ENCODE measurements around the gene IFNL4.
"Not testable (repeated sequence)": the region's sequence is repeated elsewhere in the genome, so short reads cannot be mapped to it uniquely, and the experiment has no call there.

Gene IFNL4

DNA sequence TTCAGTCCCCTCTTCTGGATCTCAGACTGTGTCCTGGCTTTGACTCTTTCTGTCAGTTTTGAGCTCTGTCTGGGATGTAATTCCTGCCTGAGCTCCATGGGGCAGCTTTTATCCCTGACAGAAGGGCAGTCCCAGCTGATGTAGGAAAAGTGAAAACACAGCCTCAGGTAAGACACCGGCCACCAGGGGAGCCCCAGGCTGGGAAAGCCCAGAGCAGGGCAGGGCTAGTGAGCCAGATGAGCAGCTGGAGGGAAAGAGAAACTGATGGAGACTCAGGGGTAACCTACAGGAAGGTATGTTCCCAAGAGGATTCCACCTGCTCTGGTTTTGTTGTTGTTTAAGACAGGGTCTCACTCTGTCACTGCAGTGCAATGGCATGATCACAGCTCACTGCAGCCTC lies 3.5 kb downstream of the IFNL4 start:
- WGBS, 2 experiments: no CpG with 5 or more reads among the region's 1 CpG
- not testable (repeated sequence) for H3K9me3 ChIP-seq (ENCODE audit: control insufficient read depth, low read length); H3K27ac ChIP-seq (ENCODE audit: insufficient read depth, low read depth, low read length, poor library complexity, severe bottlenecking); H3K36me3 ChIP-seq (ENCODE audit: control insufficient read depth, insufficient read depth, low read length); H3K4me3 ChIP-seq (ENCODE audit: insufficient read depth, low read depth, low read length); H3K4me1 ChIP-seq (ENCODE audit: control insufficient read depth, insufficient read depth, low read length)
- peaks cover 44% of the 10 kb centered on the region for H3K27me3 ChIP-seq (ENCODE audit: control insufficient read depth, insufficient read depth, low read length, poor library complexity, severe bottlenecking)

DNA sequence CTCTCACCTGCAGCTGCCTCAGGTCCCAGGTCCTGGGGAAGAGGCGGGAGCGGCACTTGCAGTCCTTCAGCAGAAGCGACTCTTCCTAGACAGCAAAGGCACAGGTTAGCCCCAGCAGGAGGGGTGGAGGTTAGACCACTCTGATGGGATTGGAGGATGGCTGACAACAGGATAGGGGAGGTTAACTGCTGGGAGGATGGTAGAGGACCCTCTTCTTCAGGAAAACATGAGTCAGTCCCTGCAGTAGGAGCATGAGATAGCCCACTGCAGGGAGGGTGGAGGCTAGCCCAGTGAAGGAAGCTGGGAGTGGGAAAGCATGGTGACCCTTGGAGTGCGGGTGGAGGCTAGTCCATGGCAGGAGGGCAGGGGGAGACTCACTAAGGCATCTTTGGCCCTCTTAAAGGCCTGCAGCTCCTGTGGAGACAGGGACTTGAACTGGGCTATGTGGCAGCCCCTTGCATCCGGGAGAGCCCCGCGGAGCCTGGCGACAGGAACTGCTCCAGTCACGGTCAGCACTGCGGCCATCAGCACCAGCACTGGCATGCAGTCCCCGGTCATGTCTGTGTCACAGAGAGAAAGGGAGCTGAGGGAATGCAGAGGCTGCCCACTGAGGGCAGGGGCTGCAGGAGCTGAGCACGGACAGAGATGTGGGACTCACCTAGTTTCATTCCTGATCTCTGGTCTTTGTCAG lies 4.1 kb downstream of the IFNL4 start, which contains the start of gene IFNL3:
Gene IFNL3 (minus strand): TSS at position 597 of the 691 bp plus-strand sequence. CDS start 39 bp downstream, at position 558.
- H3K36me3 ChIP-seq (ENCODE audit: control insufficient read depth, insufficient read depth, low read length); H3K27ac ChIP-seq (ENCODE audit: insufficient read depth, low read depth, low read length, poor library complexity, severe bottlenecking); H3K9me3 ChIP-seq (ENCODE audit: control insufficient read depth, low read length); H3K4me3 ChIP-seq (ENCODE audit: insufficient read depth, low read depth, low read length); H3K4me1 ChIP-seq (ENCODE audit: control insufficient read depth, insufficient read depth, low read length): not testable (repeated sequence)
- H3K27me3 ChIP-seq (ENCODE audit: control insufficient read depth, insufficient read depth, low read length, poor library complexity, severe bottlenecking): peaks cover 38% of the 10 kb centered on the region
- WGBS, 2 experiments: 79% methylated on average over 10 to 11 of the region's 12 CpGs

- WGBS, 2 experiments: 84 to 89% methylated on average over 12 of the region's 13 CpGs
- H3K4me3 ChIP-seq (ENCODE audit: insufficient read depth, low read depth, low read length); H3K4me1 ChIP-seq (ENCODE audit: control insufficient read depth, insufficient read depth, low read length); H3K27ac ChIP-seq (ENCODE audit: insufficient read depth, low read depth, low read length, poor library complexity, severe bottlenecking); H3K9me3 ChIP-seq (ENCODE audit: control insufficient read depth, low read length); H3K36me3 ChIP-seq (ENCODE audit: control insufficient read depth, insufficient read depth, low read length): not testable (repeated sequence)
- peaks cover 34% of the 10 kb centered on the region for H3K27me3 ChIP-seq (ENCODE audit: control insufficient read depth, insufficient read depth, low read length, poor library complexity, severe bottlenecking)
Measured at GRCh38 chr19:39243741-39244140, 4.9 kb downstream of the IFNL4 start.

GRCh38 chr19:39240421-39240820 lies 8.2 kb downstream of the IFNL4 start:
- no peak overlapping the region for H3K4me3 ChIP-seq (ENCODE audit: insufficient read depth, low read depth, low read length)
- WGBS, 2 experiments: 89 to 90% methylated on average over 7 of the region's 7 CpGs

DNA sequence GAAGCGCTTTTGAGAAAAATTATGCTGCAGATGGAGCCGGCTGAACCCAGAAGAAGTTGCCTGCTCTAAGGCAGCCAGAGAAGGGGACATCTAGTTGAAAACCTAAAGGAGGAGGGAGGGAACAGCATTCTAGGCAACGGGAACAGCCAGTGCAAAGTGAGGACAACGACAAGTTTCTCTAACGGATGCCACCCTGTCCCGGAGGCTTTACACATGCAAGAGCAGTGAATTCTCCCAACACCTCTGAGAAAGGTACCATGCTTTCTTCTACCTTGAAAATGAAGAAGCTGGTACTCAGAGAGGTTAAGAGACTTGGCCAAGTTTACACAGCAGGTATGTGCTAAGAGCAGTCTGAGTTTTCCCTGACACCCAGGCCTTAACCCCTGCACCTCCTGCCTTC lies 9.7 kb downstream of the IFNL4 start:
- no peaks in the 10 kb centered on the region for H3K9me3 ChIP-seq (ENCODE audit: control insufficient read depth, low read length)
- no peaks in the 10 kb centered on the region for H3K36me3 ChIP-seq (ENCODE audit: control insufficient read depth, insufficient read depth, low read length)
- peaks cover 17% of the 10 kb centered on the region for H3K27me3 ChIP-seq (ENCODE audit: control insufficient read depth, insufficient read depth, low read length, poor library complexity, severe bottlenecking)
- no peaks in the 10 kb centered on the region for H3K4me1 ChIP-seq (ENCODE audit: control insufficient read depth, insufficient read depth, low read length)
- no peak overlapping the region for H3K4me3 ChIP-seq (ENCODE audit: insufficient read depth, low read depth, low read length)
- WGBS, 2 experiments: 85 to 91% methylated on average over 6 of the region's 6 CpGs
- no peak overlapping the region for H3K27ac ChIP-seq (ENCODE audit: insufficient read depth, low read depth, low read length, poor library complexity, severe bottlenecking)

More at GRCh38 chr19:39240421-39240820, 8.2 kb downstream of the IFNL4 start:
- H3K4me1 ChIP-seq (ENCODE audit: control insufficient read depth, insufficient read depth, low read length): no peaks in the 10 kb centered on the region
- no peak overlapping the region for H3K27ac ChIP-seq (ENCODE audit: insufficient read depth, low read depth, low read length, poor library complexity, severe bottlenecking)
- peaks cover 19% of the 10 kb centered on the region for H3K27me3 ChIP-seq (ENCODE audit: control insufficient read depth, insufficient read depth, low read length, poor library complexity, severe bottlenecking)
- H3K9me3 ChIP-seq (ENCODE audit: control insufficient read depth, low read length): no peaks in the 10 kb centered on the region
- H3K36me3 ChIP-seq (ENCODE audit: control insufficient read depth, insufficient read depth, low read length): no peaks in the 10 kb centered on the region

DNA sequence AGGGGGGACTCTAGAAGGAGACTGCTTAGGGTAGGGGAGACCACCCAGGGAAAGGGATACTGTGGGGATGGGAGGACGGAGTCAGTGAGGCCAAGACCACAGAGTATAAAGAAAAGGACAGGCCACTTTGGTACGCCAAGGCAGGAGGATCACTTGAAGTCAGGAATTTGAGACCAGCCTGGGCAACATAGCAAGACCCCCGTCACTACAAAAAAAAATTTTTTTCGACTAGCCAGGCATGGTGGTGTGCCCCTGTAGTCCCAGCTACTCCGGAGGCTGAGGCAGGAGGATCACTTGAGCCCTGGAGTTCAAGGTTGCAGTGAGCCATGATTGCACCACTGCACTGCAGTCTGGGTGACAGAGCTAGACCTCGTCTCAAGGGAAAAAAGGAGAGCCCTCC lies 10.4 kb downstream of the IFNL4 start:
- no peaks in the 10 kb centered on the region for H3K36me3 ChIP-seq (ENCODE audit: control insufficient read depth, insufficient read depth, low read length)
- H3K9me3 ChIP-seq (ENCODE audit: control insufficient read depth, low read length): no peaks in the 10 kb centered on the region
- no peak overlapping the region for H3K27ac ChIP-seq (ENCODE audit: insufficient read depth, low read depth, low read length, poor library complexity, severe bottlenecking)
- H3K27me3 ChIP-seq (ENCODE audit: control insufficient read depth, insufficient read depth, low read length, poor library complexity, severe bottlenecking): peaks cover 16% of the 10 kb centered on the region
- H3K4me1 ChIP-seq (ENCODE audit: control insufficient read depth, insufficient read depth, low read length): no peaks in the 10 kb centered on the region
- 85 to 87% methylated on average over 6 of the region's 6 CpGs for WGBS, 2 experiments
- no peak overlapping the region for H3K4me3 ChIP-seq (ENCODE audit: insufficient read depth, low read depth, low read length)

- Histone ChIP-seq H3K4me3 (ENCODE audit: insufficient read depth, low read depth, low read length) (no peak overlapping the region), H3K4me1 (ENCODE audit: control insufficient read depth, insufficient read depth, low read length) (no peaks in the 10 kb centered on the region), H3K36me3 (ENCODE audit: control insufficient read depth, insufficient read depth, low read length) (no peaks in the 10 kb centered on the region), H3K27me3 (ENCODE audit: control insufficient read depth, insufficient read depth, low read length, poor library complexity, severe bottlenecking) (peaks cover 19% of the 10 kb centered on the region), H3K9me3 (ENCODE audit: control insufficient read depth, low read length) (no peaks in the 10 kb centered on the region), H3K27ac (ENCODE audit: insufficient read depth, low read depth, low read length, poor library complexity, severe bottlenecking) (no peak overlapping the region)
- WGBS, 2 experiments: 58 to 60% methylated on average over 22 of the region's 22 CpGs
Measured at GRCh38 chr19:39237200-39238184, 11.2 kb downstream of the IFNL4 start.

- no peak overlapping the region for H3K27ac ChIP-seq (ENCODE audit: insufficient read depth, low read depth, low read length, poor library complexity, severe bottlenecking)
- no peaks in the 10 kb centered on the region for H3K9me3 ChIP-seq (ENCODE audit: control insufficient read depth, low read length)
- H3K4me1 ChIP-seq (ENCODE audit: control insufficient read depth, insufficient read depth, low read length): no peaks in the 10 kb centered on the region
- H3K4me3 ChIP-seq (ENCODE audit: insufficient read depth, low read depth, low read length): no peak overlapping the region
- H3K27me3 ChIP-seq (ENCODE audit: control insufficient read depth, insufficient read depth, low read length, poor library complexity, severe bottlenecking): peaks cover 19% of the 10 kb centered on the region
- no peaks in the 10 kb centered on the region for H3K36me3 ChIP-seq (ENCODE audit: control insufficient read depth, insufficient read depth, low read length)
- WGBS, 2 experiments: 84 to 85% methylated on average over 12 of the region's 12 CpGs
Measured at GRCh38 chr19:39236527-39236926, 12.1 kb downstream of the IFNL4 start.

DNA sequence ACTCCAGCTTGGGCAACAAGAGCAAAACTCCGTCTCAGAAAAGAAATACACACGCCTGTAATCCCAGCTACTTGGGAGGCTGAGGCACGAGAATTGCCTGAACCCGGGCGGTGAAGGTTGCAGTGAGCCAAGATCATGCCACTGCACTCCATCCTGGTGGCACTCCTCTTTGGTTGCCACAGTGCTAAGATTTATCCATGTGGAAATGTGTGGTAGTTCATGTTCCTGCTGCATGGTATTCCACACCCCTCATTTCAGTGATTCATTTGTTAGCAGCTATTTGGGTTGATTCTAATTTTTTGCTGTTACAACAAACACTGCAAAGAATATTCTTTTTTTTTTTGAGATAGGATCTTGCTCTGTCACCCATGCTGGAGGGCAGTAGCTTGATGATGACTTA lies 15.9 kb downstream of the IFNL4 start:
- H3K4me3 ChIP-seq (ENCODE audit: insufficient read depth, low read depth, low read length): no peak overlapping the region
- WGBS, 2 experiments: 83 to 89% methylated on average over 5 of the region's 5 CpGs

DNA sequence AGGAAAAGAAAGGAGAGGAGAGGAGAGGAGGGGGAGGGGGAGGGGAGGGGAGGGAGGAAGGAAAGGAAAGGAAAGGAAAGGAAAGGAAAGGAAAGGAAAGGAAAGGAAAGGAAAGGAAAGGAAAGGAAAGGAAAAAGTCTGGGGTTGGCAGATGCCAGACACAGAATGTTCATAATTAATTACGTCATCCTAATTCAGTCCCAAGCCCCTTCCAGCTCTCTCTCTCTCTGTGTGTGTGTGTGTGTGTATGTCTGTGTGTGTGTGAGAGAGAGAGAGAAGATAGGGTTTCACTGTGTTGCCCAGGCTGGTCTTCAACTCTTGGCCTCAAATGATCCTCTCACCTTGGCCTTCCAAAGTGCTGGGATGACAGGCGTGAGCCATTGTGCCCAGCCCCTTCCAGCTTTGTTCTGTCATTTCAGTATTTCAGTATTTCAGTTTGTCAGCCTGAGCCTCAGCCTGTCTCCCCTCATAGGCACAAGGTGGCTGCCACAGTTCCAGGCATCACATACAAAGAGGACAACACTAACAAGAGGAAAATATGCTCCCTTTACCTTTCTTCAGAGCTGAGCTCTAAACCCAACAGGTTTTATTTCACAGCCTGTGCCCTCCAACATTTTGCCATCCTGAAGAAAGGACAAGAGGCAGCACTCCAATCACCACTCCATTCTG lies 18.4 kb downstream of the IFNL4 start:
- 70 to 76% methylated on average over 1 to 2 of the region's 2 CpGs for WGBS, 2 experiments
- Histone ChIP-seq H3K9me3 (ENCODE audit: control insufficient read depth, low read length) (no peaks in the 10 kb centered on the region), H3K27ac (ENCODE audit: insufficient read depth, low read depth, low read length, poor library complexity, severe bottlenecking) (no peak overlapping the region), H3K4me3 (ENCODE audit: insufficient read depth, low read depth, low read length) (no peak overlapping the region), H3K27me3 (ENCODE audit: control insufficient read depth, insufficient read depth, low read length, poor library complexity, severe bottlenecking) (peaks cover 16% of the 10 kb centered on the region), H3K36me3 (ENCODE audit: control insufficient read depth, insufficient read depth, low read length) (no peaks in the 10 kb centered on the region), H3K4me1 (ENCODE audit: control insufficient read depth, insufficient read depth, low read length) (no peaks in the 10 kb centered on the region)

More for the DNA sequence above, 15.9 kb downstream of the IFNL4 start:
- Histone ChIP-seq H3K4me1 (ENCODE audit: control insufficient read depth, insufficient read depth, low read length) (no peaks in the 10 kb centered on the region), H3K9me3 (ENCODE audit: control insufficient read depth, low read length) (no peaks in the 10 kb centered on the region), H3K27ac (ENCODE audit: insufficient read depth, low read depth, low read length, poor library complexity, severe bottlenecking) (no peak overlapping the region), H3K27me3 (ENCODE audit: control insufficient read depth, insufficient read depth, low read length, poor library complexity, severe bottlenecking) (peaks cover 6% of the 10 kb centered on the region), H3K36me3 (ENCODE audit: control insufficient read depth, insufficient read depth, low read length) (no peaks in the 10 kb centered on the region)

Data from ectodermal cell (in vitro differentiated cells).